ENCODE data around the gene KLHL4. TPM values are rescaled to one million over a fixed set of nuclear protein-coding genes. Genes with fewer than 3 reads are reported as not detected.

Gene KLHL4
- total and polyA plus RNA-seq, 10 of the 15 experiments (the other 5 are each of a cell fraction or from before 2014, with no cell fraction given) = 0.03 TPM; not detected in 8

DNA sequence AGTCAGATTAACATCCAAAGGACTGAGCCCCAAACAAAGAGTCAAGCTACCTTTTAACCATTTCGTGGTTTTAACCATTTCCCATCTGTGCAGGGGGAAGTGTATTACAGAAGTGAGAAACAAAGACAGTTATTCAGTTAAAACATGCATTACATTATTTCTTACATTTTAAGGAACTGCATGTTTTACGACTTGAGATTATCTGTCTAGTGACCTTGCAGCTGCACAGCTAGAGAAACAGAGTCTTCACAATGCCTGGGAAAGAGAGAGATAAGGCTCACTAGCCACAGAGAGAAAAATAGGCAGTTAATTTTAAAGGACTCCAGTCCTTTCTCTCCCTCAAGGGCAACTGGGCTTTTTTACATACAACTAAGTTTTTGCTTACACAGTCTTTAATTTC, 48.7 kb upstream of the KLHL4 start (continued):
- TF ChIP-seq, protein P1, sequence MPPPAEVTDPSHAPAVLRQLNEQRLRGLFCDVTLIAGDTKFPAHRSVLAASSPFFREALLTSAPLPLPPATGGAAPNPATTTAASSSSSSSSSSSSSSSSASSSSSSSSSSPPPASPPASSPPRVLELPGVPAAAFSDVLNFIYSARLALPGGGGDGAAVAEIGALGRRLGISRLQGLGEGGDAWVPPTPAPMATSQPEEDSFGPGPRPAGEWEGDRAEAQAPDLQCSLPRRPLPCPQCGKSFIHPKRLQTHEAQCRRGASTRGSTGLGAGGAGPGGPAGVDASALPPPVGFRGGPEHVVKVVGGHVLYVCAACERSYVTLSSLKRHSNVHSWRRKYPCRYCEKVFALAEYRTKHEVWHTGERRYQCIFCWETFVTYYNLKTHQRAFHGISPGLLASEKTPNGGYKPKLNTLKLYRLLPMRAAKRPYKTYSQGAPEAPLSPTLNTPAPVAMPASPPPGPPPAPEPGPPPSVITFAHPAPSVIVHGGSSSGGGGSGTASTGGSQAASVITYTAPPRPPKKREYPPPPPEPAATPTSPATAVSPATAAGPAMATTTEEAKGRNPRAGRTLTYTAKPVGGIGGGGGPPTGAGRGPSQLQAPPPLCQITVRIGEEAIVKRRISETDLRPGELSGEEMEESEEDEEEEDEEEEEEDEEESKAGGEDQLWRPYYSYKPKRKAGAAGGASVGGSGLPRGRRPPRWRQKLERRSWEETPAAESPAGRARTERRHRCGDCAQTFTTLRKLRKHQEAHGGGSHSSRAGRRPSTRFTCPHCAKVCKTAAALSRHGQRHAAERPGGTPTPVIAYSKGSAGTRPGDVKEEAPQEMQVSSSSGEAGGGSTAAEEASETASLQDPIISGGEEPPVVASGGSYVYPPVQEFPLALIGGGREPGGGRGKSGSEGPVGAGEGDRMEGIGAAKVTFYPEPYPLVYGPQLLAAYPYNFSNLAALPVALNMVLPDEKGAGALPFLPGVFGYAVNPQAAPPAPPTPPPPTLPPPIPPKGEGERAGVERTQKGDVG (CRISPR knock-in tag; IDR thresholded peaks at IDR 0.05) = no peak
- TF ChIP-seq LARP7 (IDR thresholded peaks at IDR 0.05) (no peak), FOS (IDR thresholded peaks at IDR 0.05; ENCODE audit: borderline replicate concordance, extremely low read depth, insufficient read length) (no peak), RELA (IDR thresholded peaks at IDR 0.05; ENCODE audit: borderline replicate concordance, partially characterized antibody) (no peak), TCF7 (IDR thresholded peaks at IDR 0.05; ENCODE audit: borderline replicate concordance) (no peak)
- TF ChIP-seq, protein P2, sequence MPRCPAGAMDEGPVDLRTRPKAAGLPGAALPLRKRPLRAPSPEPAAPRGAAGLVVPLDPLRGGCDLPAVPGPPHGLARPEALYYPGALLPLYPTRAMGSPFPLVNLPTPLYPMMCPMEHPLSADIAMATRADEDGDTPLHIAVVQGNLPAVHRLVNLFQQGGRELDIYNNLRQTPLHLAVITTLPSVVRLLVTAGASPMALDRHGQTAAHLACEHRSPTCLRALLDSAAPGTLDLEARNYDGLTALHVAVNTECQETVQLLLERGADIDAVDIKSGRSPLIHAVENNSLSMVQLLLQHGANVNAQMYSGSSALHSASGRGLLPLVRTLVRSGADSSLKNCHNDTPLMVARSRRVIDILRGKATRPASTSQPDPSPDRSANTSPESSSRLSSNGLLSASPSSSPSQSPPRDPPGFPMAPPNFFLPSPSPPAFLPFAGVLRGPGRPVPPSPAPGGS (IDR thresholded peaks at IDR 0.05; ENCODE audit: borderline replicate concordance, insufficient read depth, low read depth, low read length, poor library complexity, severe bottlenecking) = no peak
- TF ChIP-seq, protein P3, sequence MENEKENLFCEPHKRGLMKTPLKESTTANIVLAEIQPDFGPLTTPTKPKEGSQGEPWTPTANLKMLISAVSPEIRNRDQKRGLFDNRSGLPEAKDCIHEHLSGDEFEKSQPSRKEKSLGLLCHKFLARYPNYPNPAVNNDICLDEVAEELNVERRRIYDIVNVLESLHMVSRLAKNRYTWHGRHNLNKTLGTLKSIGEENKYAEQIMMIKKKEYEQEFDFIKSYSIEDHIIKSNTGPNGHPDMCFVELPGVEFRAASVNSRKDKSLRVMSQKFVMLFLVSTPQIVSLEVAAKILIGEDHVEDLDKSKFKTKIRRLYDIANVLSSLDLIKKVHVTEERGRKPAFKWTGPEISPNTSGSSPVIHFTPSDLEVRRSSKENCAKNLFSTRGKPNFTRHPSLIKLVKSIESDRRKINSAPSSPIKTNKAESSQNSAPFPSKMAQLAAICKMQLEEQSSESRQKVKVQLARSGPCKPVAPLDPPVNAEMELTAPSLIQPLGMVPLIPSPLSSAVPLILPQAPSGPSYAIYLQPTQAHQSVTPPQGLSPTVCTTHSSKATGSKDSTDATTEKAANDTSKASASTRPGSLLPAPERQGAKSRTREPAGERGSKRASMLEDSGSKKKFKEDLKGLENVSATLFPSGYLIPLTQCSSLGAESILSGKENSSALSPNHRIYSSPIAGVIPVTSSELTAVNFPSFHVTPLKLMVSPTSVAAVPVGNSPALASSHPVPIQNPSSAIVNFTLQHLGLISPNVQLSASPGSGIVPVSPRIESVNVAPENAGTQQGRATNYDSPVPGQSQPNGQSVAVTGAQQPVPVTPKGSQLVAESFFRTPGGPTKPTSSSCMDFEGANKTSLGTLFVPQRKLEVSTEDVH (IDR thresholded peaks at IDR 0.05; ENCODE audit: low read depth, partially characterized antibody) = no peak
- TF ChIP-seq, protein P4, sequence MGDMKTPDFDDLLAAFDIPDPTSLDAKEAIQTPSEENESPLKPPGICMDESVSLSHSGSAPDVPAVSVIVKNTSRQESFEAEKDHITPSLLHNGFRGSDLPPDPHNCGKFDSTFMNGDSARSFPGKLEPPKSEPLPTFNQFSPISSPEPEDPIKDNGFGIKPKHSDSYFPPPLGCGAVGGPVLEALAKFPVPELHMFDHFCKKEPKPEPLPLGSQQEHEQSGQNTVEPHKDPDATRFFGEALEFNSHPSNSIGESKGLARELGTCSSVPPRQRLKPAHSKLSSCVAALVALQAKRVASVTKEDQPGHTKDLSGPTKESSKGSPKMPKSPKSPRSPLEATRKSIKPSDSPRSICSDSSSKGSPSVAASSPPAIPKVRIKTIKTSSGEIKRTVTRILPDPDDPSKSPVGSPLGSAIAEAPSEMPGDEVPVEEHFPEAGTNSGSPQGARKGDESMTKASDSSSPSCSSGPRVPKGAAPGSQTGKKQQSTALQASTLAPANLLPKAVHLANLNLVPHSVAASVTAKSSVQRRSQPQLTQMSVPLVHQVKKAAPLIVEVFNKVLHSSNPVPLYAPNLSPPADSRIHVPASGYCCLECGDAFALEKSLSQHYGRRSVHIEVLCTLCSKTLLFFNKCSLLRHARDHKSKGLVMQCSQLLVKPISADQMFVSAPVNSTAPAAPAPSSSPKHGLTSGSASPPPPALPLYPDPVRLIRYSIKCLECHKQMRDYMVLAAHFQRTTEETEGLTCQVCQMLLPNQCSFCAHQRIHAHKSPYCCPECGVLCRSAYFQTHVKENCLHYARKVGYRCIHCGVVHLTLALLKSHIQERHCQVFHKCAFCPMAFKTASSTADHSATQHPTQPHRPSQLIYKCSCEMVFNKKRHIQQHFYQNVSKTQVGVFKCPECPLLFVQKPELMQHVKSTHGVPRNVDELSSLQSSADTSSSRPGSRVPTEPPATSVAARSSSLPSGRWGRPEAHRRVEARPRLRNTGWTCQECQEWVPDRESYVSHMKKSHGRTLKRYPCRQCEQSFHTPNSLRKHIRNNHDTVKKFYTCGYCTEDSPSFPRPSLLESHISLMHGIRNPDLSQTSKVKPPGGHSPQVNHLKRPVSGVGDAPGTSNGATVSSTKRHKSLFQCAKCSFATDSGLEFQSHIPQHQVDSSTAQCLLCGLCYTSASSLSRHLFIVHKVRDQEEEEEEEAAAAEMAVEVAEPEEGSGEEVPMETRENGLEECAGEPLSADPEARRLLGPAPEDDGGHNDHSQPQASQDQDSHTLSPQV (IDR thresholded peaks at IDR 0.05) = no peak
